Epidermal melanocyte (primary cell): ENCODE results near the gene TMPO.
"Not testable (repeated sequence)": the region's sequence is repeated elsewhere in the genome, so short reads cannot be mapped to it uniquely, and the experiment has no call there.

Source experiments
- DNase-seq: peaks from one replicate; pipeline ENCODE4 v3.0.0; 2011; ENCODE audit warnings: low spot score; ENCODE audit not compliant: insufficient read length

The TMPO gene

GRCh38 chr12:98578821-98579220, 63.4 kb downstream of the TMPO start:
- DNase-seq, result no peak

GRCh38 chr12:98579347-98579746, 64.0 kb downstream of the TMPO start:
- DNase-seq, result no peak

DNA sequence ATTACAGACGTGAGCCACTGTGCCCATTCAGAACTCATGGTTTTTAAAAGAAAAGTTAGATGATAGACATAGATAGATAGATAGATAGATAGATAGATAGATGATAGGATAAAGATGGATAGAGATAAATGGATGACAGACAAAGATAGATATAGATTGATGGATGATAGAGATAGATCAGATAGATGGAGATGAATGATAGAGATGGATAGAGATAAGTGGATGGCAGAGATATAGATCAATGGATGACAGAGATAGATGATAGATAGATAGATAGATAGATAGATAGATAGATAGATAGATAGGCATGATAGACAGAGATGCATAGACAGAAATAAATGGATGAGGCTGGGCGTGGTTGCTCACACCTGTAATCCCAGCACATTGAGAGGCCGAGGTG, 64.4 kb downstream of the TMPO start:
- DNase-seq, result no peak

DNA sequence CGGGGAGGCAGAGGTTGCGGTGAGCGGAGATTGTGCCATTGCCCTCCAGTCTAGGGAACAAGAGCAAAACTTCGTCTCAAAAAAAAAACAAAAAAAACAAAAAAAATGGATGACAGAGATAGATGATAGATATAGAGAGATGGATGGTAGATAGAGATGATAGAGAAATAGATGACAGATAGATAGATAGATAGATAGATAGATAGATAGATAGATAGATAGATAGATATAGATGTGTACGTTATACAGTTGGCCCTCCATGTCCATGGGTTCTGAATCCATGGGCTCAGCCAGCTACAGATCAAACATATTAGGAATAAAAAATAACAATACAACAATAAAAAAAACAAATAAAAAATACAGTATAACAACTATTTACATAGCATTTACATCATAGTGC, 65.3 kb downstream of the TMPO start:
- DNase-seq, result no peak

DNA sequence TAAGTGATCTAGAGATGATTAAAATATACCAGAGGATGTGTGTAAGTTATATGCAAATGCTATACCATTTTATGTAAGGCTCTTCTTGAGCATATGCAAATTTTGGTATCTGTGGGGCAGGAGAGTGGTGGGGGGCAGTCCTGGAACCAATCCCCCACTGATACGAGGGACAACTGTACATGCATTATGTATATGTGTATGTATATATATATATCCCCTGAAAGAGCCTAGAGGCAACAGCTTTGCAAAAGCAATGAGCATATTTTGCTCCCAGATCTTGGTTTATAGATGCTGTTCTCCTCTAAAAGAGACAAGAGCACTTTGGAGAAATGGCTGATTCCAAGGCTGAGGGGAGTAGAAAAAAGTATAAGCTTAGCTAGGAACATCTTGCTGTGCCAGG, 65.7 kb downstream of the TMPO start:
- DNase-seq, result no peak

GRCh38 chr12:98582093-98582492, 66.7 kb downstream of the TMPO start:
- no peak for DNase-seq

- no peak for DNase-seq
Measured at GRCh38 chr12:98587084-98587483, 71.7 kb downstream of the TMPO start.

DNA sequence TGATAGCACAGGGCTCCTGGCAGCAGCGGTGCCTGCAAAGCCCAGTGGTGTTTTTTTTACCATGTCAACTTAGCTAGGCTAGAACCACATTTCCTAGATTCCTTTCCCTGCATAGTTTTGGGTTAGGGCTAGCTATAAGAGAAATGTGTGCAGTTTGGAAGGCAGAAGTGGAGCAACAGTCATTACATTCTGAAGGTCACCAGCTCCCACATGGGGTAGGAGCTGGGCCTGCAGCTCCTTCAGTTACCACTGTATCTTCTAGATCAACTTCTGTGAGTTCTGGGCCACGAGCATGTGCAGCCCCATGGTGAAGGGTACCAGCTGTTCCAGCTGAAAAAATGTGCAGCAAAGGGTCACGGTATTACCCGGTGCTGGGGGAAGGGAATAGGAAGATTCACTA, 75.8 kb downstream of the TMPO start:
- DNase-seq, result no peak

DNA sequence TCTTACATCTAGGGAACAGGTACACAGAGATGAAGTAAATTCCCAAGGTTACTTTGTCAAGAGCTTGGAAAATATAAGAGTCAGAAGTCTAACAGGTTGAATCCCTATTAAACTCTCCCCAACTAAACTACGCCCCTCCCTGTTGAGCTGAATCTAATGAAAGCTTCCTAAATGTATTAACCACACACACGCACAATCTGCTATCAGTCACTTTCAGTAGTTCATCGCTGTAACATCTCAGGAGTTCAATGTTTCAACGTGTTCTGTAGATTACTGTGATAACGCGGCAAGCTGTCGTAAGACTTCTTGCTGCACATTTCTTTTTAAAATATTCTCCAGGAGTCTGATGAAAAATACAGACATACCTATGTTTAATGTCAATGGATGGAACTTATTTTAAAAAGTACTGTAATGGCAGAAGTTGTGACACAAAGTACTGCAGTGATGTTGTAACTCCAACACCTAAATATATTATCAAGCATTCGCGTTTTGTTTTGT, 77.5 kb downstream of the TMPO start:
- DNase-seq, result no peak

GRCh38 chr12:98593351-98594049, 78.1 kb downstream of the TMPO start, which contains the start of gene SLC25A3:
TSS of gene SLC25A3 (plus strand) at chr12:98593686. CDS start at chr12:98593979, 293 bp downstream.
- peak; percentile 92 for DNase-seq

GRCh38 chr12:98594050-98594835, 78.9 kb downstream of the TMPO start:
- DNase-seq, result no peak

GRCh38 chr12:98595243-98595988, 80.0 kb downstream of the TMPO start:
- DNase-seq, result no peak

DNA sequence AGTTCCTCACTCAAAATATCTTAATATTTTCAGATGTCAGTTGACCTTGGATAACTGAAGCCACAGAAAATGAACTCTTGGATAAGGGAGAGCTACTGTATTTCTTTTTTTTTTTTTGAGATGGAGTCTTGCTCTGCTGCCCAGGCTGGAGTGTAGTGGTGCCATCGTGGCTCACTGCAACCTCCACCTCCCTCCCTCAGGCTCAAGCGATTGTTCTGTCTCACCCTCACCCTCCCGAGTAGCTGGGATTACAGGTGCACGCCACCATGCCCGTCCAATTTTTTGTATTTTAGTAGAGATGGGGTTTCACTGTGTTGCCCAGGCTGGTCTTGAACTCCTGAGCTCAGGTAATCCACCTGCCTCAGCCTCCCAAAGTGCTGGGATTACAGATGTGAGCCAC, 81.9 kb downstream of the TMPO start:
- DNase-seq, result not testable (repeated sequence)
